ENCODE data around the gene GABRB3.

Gene GABRB3

GRCh38 chr15:26620528-26621458 lies 152.1 kb downstream of the GABRB3 start:
- H3K4ac ChIP-seq (ENCODE audit: low read length) = no peak overlapping the region
- no peak overlapping the region for H4K91ac ChIP-seq (ENCODE audit: low read depth, low read length, poor library complexity)
- H3K27me3 ChIP-seq (ENCODE audit: control insufficient read depth in 3 of 3, insufficient read depth in 3 of 3, low read depth in 1 of 3, low read length in 3 of 3) = no peaks in the 10 kb centered on the region
- WGBS, 2 donors (ENCODE audit: extremely low coverage in 2 of 2, insufficient read length in 2 of 2, insufficient replicate concordance in 1 of 2) = no CpG with 5 or more reads among the region's 10 CpGs
- no peak overlapping the region for H2AFZ ChIP-seq (ENCODE audit: low read length)
- H2BK12ac ChIP-seq (ENCODE audit: low read length) = no peak overlapping the region
- H2BK15ac ChIP-seq (ENCODE audit: low read length) = no peak overlapping the region
- no peaks in the 10 kb centered on the region for H3K79me1 ChIP-seq (ENCODE audit: low read depth, low read length)
- H3K9ac ChIP-seq (ENCODE audit: low read depth, low read length, poor library complexity) = no peak overlapping the region
- no peak for DNase-seq (ENCODE audit: low spot score)
- H3K36me3 ChIP-seq (replicated peaks in 1 of 2; ENCODE audit: control insufficient read depth in 2 of 2, insufficient read depth in 2 of 2, low read length in 2 of 2) = peaks cover 0 to 1% of the 10 kb centered on the region in 2 donors
- no peak overlapping the region for H3K4me3 ChIP-seq (ENCODE audit: low read length in 2 of 2)
- peaks cover 0 to 2% of the 10 kb centered on the region in 2 donors for H3K9me3 ChIP-seq (replicated peaks in 1 of 2; ENCODE audit: control insufficient read depth in 2 of 2, insufficient read depth in 1 of 2, low read depth in 1 of 2, low read length in 2 of 2)
- H2AK5ac ChIP-seq (ENCODE audit: low read depth, low read length) = no peak overlapping the region
- H3K27ac ChIP-seq (replicated peaks; ENCODE audit: low read length) = no peak overlapping the region
- H2BK120ac ChIP-seq (ENCODE audit: low read depth, low read length) = no peak overlapping the region
- no peak overlapping the region for H3K4me2 ChIP-seq (ENCODE audit: insufficient read depth, low read length, poor library complexity, severe bottlenecking)
- H2BK5ac ChIP-seq (ENCODE audit: low read length) = no peak overlapping the region
- no peak overlapping the region for H3K23ac ChIP-seq (ENCODE audit: low read depth, low read length, poor library complexity)
- H3K14ac ChIP-seq (ENCODE audit: low read length) = no peak overlapping the region
- H3K18ac ChIP-seq (ENCODE audit: low read length) = no peak overlapping the region
- H3K4me1 ChIP-seq (ENCODE audit: control insufficient read depth in 2 of 2, insufficient read depth in 1 of 2, low read depth in 1 of 2, low read length in 2 of 2) = peaks cover 0 to 2% of the 10 kb centered on the region in 2 donors
- no peak overlapping the region for H4K8ac ChIP-seq (ENCODE audit: low read depth, low read length)

DNA sequence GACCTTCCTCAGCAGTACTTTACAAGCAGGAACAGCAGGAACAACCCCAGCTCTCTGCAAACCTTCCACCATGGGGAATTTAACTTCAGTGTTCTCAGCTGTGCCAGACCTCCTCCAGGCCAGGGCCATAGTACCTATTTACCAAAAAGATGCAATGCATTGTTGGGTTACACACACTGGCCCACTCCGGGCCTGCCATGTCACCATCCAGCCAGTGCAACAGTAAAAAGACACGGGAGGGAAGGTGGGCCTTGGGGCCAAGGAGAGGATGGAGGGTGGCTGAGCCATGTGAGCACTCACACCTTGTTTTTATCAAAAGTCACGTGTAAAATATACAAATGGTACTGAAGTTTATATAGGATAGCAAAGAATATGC lies 157.0 kb downstream of the GABRB3 start:
- DNase-seq (ENCODE audit: low spot score) = no peak
- H3K4me1 ChIP-seq (ENCODE audit: control insufficient read depth in 2 of 2, insufficient read depth in 1 of 2, low read depth in 1 of 2, low read length in 2 of 2) = peaks cover 0 to 2% of the 10 kb centered on the region in 2 donors
- WGBS, 2 donors (ENCODE audit: extremely low coverage in 2 of 2, insufficient read length in 2 of 2, insufficient replicate concordance in 1 of 2) = no CpG with 5 or more reads among the region's 3 CpGs
- H2BK120ac ChIP-seq (ENCODE audit: low read depth, low read length) = no peak overlapping the region
- H3K9me3 ChIP-seq (replicated peaks in 1 of 2; ENCODE audit: control insufficient read depth in 2 of 2, insufficient read depth in 1 of 2, low read depth in 1 of 2, low read length in 2 of 2) = peaks cover 0 to 2% of the 10 kb centered on the region in 2 donors
- H3K23ac ChIP-seq (ENCODE audit: low read depth, low read length, poor library complexity) = peak overlapping the region; percentile 31
- no peak overlapping the region for H3K4me3 ChIP-seq (ENCODE audit: low read length in 2 of 2)
- peak overlapping the region; percentile 73 for H2BK12ac ChIP-seq (ENCODE audit: low read length)
- H3K36me3 ChIP-seq (replicated peaks in 1 of 2; ENCODE audit: control insufficient read depth in 2 of 2, insufficient read depth in 2 of 2, low read length in 2 of 2) = peaks cover 0 to 1% of the 10 kb centered on the region in 2 donors
- no peak overlapping the region for H2BK15ac ChIP-seq (ENCODE audit: low read length)
- no peak overlapping the region for H3K9ac ChIP-seq (ENCODE audit: low read depth, low read length, poor library complexity)
- H3K4me2 ChIP-seq (ENCODE audit: insufficient read depth, low read length, poor library complexity, severe bottlenecking) = no peak overlapping the region
- H3K27ac ChIP-seq (replicated peaks; ENCODE audit: low read length) = no peak overlapping the region
- H2AFZ ChIP-seq (ENCODE audit: low read length) = no peak overlapping the region
- H2BK5ac ChIP-seq (ENCODE audit: low read length) = no peak overlapping the region
- peak overlapping the region; percentile 66 for H4K8ac ChIP-seq (ENCODE audit: low read depth, low read length)
- no peak overlapping the region for H2AK5ac ChIP-seq (ENCODE audit: low read depth, low read length)
- no peak overlapping the region for H4K91ac ChIP-seq (ENCODE audit: low read depth, low read length, poor library complexity)
- no peaks in the 10 kb centered on the region for H3K27me3 ChIP-seq (ENCODE audit: control insufficient read depth in 3 of 3, insufficient read depth in 3 of 3, low read depth in 1 of 3, low read length in 3 of 3)
- peak overlapping the region; percentile 80 for H3K18ac ChIP-seq (ENCODE audit: low read length)
- peak overlapping the region; percentile 17 for H3K14ac ChIP-seq (ENCODE audit: low read length)
- no peak overlapping the region for H3K4ac ChIP-seq (ENCODE audit: low read length)
- H3K79me1 ChIP-seq (ENCODE audit: low read depth, low read length) = no peaks in the 10 kb centered on the region

- H3K4me2 ChIP-seq (ENCODE audit: insufficient read depth, low read length, poor library complexity, severe bottlenecking) = no peak overlapping the region
- H3K4ac ChIP-seq (ENCODE audit: low read length) = no peak overlapping the region
- H4K8ac ChIP-seq (ENCODE audit: low read depth, low read length) = peak overlapping the region; percentile 66
- peak overlapping the region; percentile 17 for H3K14ac ChIP-seq (ENCODE audit: low read length)
- H3K4me1 ChIP-seq (ENCODE audit: control insufficient read depth in 2 of 2, insufficient read depth in 1 of 2, low read depth in 1 of 2, low read length in 2 of 2) = peaks cover 0 to under 1% of the 10 kb centered on the region in 2 donors
- no peak for DNase-seq (ENCODE audit: low spot score)
- H4K91ac ChIP-seq (ENCODE audit: low read depth, low read length, poor library complexity) = no peak overlapping the region
- H2AK5ac ChIP-seq (ENCODE audit: low read depth, low read length) = no peak overlapping the region
- no peaks in the 10 kb centered on the region for H3K27me3 ChIP-seq (ENCODE audit: control insufficient read depth in 3 of 3, insufficient read depth in 3 of 3, low read depth in 1 of 3, low read length in 3 of 3)
- H3K36me3 ChIP-seq (replicated peaks in 1 of 2; ENCODE audit: control insufficient read depth in 2 of 2, insufficient read depth in 2 of 2, low read length in 2 of 2) = peaks cover 0 to 1% of the 10 kb centered on the region in 2 donors
- no peak overlapping the region for H2AFZ ChIP-seq (ENCODE audit: low read length)
- H3K4me3 ChIP-seq (ENCODE audit: low read length in 2 of 2) = no peak overlapping the region
- peaks cover 0 to 2% of the 10 kb centered on the region in 2 donors for H3K9me3 ChIP-seq (replicated peaks in 1 of 2; ENCODE audit: control insufficient read depth in 2 of 2, insufficient read depth in 1 of 2, low read depth in 1 of 2, low read length in 2 of 2)
- H3K18ac ChIP-seq (ENCODE audit: low read length) = no peak overlapping the region
- no peak overlapping the region for H2BK5ac ChIP-seq (ENCODE audit: low read length)
- H3K23ac ChIP-seq (ENCODE audit: low read depth, low read length, poor library complexity) = peak overlapping the region; percentile 31
- no peaks in the 10 kb centered on the region for H3K79me1 ChIP-seq (ENCODE audit: low read depth, low read length)
- no peak overlapping the region for H3K9ac ChIP-seq (ENCODE audit: low read depth, low read length, poor library complexity)
- WGBS, 2 donors (ENCODE audit: extremely low coverage in 2 of 2, insufficient read length in 2 of 2, insufficient replicate concordance in 1 of 2) = no CpG with 5 or more reads among the region's 7 CpGs
- H2BK120ac ChIP-seq (ENCODE audit: low read depth, low read length) = no peak overlapping the region
- H2BK12ac ChIP-seq (ENCODE audit: low read length) = peak overlapping the region; percentile 73
- no peak overlapping the region for H2BK15ac ChIP-seq (ENCODE audit: low read length)
- no peak overlapping the region for H3K27ac ChIP-seq (replicated peaks; ENCODE audit: low read length)
These were observed 157.5 kb downstream of the GABRB3 start for GRCh38 chr15:26615188-26615926.

DNA sequence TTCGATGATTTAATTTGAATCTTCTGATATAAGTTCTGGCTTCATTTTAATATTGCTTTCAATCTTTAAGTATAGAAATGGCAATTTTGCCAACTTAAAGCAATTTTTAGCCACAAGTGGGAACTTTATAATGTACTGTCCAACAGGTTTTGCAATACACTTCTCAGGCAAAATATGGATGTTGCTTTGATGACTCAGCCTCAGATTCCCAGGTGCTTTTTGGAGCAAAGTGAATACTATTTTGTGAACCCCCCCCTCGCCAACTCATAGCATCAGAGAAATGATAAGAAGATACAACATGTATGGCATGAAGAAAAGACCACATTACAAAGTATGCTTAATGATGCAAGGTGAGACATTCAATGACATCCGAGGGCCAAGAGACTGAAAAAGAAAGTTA lies 158.1 kb downstream of the GABRB3 start:
- Histone ChIP-seq H4K91ac (ENCODE audit: low read depth, low read length, poor library complexity) (no peak overlapping the region), H3K27me3 (ENCODE audit: control insufficient read depth in 3 of 3, insufficient read depth in 3 of 3, low read depth in 1 of 3, low read length in 3 of 3) (no peaks in the 10 kb centered on the region), H3K18ac (ENCODE audit: low read length) (no peak overlapping the region), H3K4me1 (ENCODE audit: control insufficient read depth in 2 of 2, insufficient read depth in 1 of 2, low read depth in 1 of 2, low read length in 2 of 2) (no peaks in the 10 kb centered on the region), H2BK12ac (ENCODE audit: low read length) (no peak overlapping the region), H3K23ac (ENCODE audit: low read depth, low read length, poor library complexity) (no peak overlapping the region), H3K14ac (ENCODE audit: low read length) (no peak overlapping the region), H3K4me2 (ENCODE audit: insufficient read depth, low read length, poor library complexity, severe bottlenecking) (no peak overlapping the region), H3K79me1 (ENCODE audit: low read depth, low read length) (no peaks in the 10 kb centered on the region), H2BK15ac (ENCODE audit: low read length) (no peak overlapping the region), H3K4me3 (ENCODE audit: low read length in 2 of 2) (no peak overlapping the region), H3K27ac (replicated peaks; ENCODE audit: low read length) (no peak overlapping the region), H2BK120ac (ENCODE audit: low read depth, low read length) (no peak overlapping the region), H3K36me3 (replicated peaks in 1 of 2; ENCODE audit: control insufficient read depth in 2 of 2, insufficient read depth in 2 of 2, low read length in 2 of 2) (peaks cover 0 to 1% of the 10 kb centered on the region in 2 donors), H2AK5ac (ENCODE audit: low read depth, low read length) (no peak overlapping the region), H3K9ac (ENCODE audit: low read depth, low read length, poor library complexity) (no peak overlapping the region), H3K4ac (ENCODE audit: low read length) (no peak overlapping the region), H2AFZ (ENCODE audit: low read length) (no peak overlapping the region), H3K9me3 (replicated peaks in 1 of 2; ENCODE audit: control insufficient read depth in 2 of 2, insufficient read depth in 1 of 2, low read depth in 1 of 2, low read length in 2 of 2) (peaks cover 0 to 2% of the 10 kb centered on the region in 2 donors), H4K8ac (ENCODE audit: low read depth, low read length) (no peak overlapping the region), H2BK5ac (ENCODE audit: low read length) (no peak overlapping the region)
- WGBS, 2 donors (ENCODE audit: extremely low coverage in 2 of 2, insufficient read length in 2 of 2, insufficient replicate concordance in 1 of 2) = no CpG with 5 or more reads among the region's 3 CpGs
- DNase-seq (ENCODE audit: low spot score) = no peak

All from neuronal stem cell (in vitro differentiated cells).